Liver (tissue), 9 donors: Measurements from ENCODE around the gene ARNT2. TPM values are rescaled to one million over a fixed set of nuclear protein-coding genes. Genes with fewer than 3 reads are reported as not detected.

Source experiments
- DNase-seq: peaks from one replicate; pipeline ENCODE4 v3.0.0-alpha.2; 2017; ENCODE audit warnings: low spot score
- H3K27ac ChIP-seq, 2 donors: one replicate each; pipeline ENCODE4 v1.7.0; 2013; ENCODE audit warnings: inconsistent platforms in 2 of 2, low read length in 2 of 2, control low read depth in 1 of 2, low read depth in 1 of 2, mild to moderate bottlenecking in 1 of 2
- H3K27me3 ChIP-seq, 4 donors: one replicate each; pipeline versions ENCODE4 v1.6.1 to v1.7.0; 2013; ENCODE audit warnings: low read length in 3 of 4, inconsistent platforms in 1 of 4, mild to moderate bottlenecking in 1 of 4, moderate library complexity in 1 of 4; ENCODE audit not compliant: control insufficient read depth in 4 of 4, insufficient read depth in 4 of 4
- H3K36me3 ChIP-seq, 4 donors: one replicate each; pipeline versions ENCODE4 v1.6.1 to v1.7.0; 2013; ENCODE audit warnings: low read length in 3 of 4, mild to moderate bottlenecking in 3 of 4, low read depth in 1 of 4, moderate library complexity in 1 of 4; ENCODE audit not compliant: control insufficient read depth in 4 of 4, insufficient read depth in 3 of 4
- H3K4me1 ChIP-seq, 4 donors: one replicate each; pipeline versions ENCODE4 v1.6.1 to v1.7.0; 2013; ENCODE audit warnings: low read length in 3 of 4, mild to moderate bottlenecking in 3 of 4, moderate library complexity in 1 of 4; ENCODE audit not compliant: control insufficient read depth in 4 of 4, insufficient read depth in 4 of 4
- H3K4me3 ChIP-seq, 3 donors: one replicate each; pipeline versions ENCODE4 v1.6.1 to v1.7.0; 2013; ENCODE audit warnings: low read length in 3 of 3, control low read depth in 1 of 3, low read depth in 1 of 3, mild to moderate bottlenecking in 1 of 3
- H3K9ac ChIP-seq, 2 donors: one replicate each; pipeline ENCODE4 v1.7.0; 2013; ENCODE audit warnings: low read length in 2 of 2, mild to moderate bottlenecking in 2 of 2, moderate library complexity in 2 of 2, control low read depth in 1 of 2, low read depth in 1 of 2
- H3K9me3 ChIP-seq, 4 donors: one replicate each; pipeline versions ENCODE4 v1.6.1 to v1.7.0; 2013; ENCODE audit warnings: low read length in 3 of 4; ENCODE audit not compliant: control insufficient read depth in 4 of 4
- EGR1 ChIP-seq, 2 donors: IDR thresholded peaks; 2 replicates each; pipeline ENCODE4 v1.6.1; 2016 to 2018; ENCODE audit warnings: antibody characterized with exemption in 2 of 2, low read depth in 2 of 2
- FOXA1 ChIP-seq: IDR thresholded peaks from 2 replicates; pipeline ENCODE4 v1.6.1; 2016; ENCODE audit warnings: antibody characterized with exemption
- FOXA2 ChIP-seq: IDR thresholded peaks from 2 replicates; pipeline ENCODE4 v1.6.1; 2016; ENCODE audit warnings: antibody characterized with exemption
- GABPA ChIP-seq, 2 donors: IDR thresholded peaks in 1 of 2; conservative IDR thresholded peaks in 1 of 2; 2 replicates each; pipeline ENCODE4 v1.6.1; 2016; ENCODE audit warnings: antibody characterized with exemption in 2 of 2, mild to moderate bottlenecking in 1 of 2, moderate library complexity in 1 of 2
- HNF4A ChIP-seq, 2 donors: conservative IDR thresholded peaks; 2 replicates each; pipeline ENCODE4 v1.6.1; 2016; ENCODE audit warnings: antibody characterized with exemption in 2 of 2, mild to moderate bottlenecking in 2 of 2
- HNF4G ChIP-seq: IDR thresholded peaks from 2 replicates; pipeline ENCODE4 v1.6.1; 2016; ENCODE audit warnings: antibody characterized with exemption
- JUND ChIP-seq, 2 donors: IDR thresholded peaks; 2 replicates each; pipeline ENCODE4 v1.6.1; 2016; ENCODE audit warnings: antibody characterized with exemption in 2 of 2
- NR2F2 ChIP-seq: IDR thresholded peaks from 2 replicates; pipeline ENCODE4 v1.6.1; 2016; ENCODE audit warnings: antibody characterized with exemption
- RAD21 ChIP-seq, 2 donors: IDR thresholded peaks; 2 replicates each; pipeline ENCODE4 v1.6.1; 2016; ENCODE audit warnings: antibody characterized with exemption in 2 of 2, mild to moderate bottlenecking in 2 of 2
- RXRA ChIP-seq, 2 donors: IDR thresholded peaks; 2 replicates each; pipeline ENCODE4 v1.6.1; 2017 to 2018; ENCODE audit warnings: antibody characterized with exemption in 2 of 2, mild to moderate bottlenecking in 1 of 2
- SP1 ChIP-seq: IDR thresholded peaks from 2 replicates; pipeline ENCODE4 v1.6.1; 2018; ENCODE audit warnings: antibody characterized with exemption, mild to moderate bottlenecking
- TAF1 ChIP-seq: conservative IDR thresholded peaks from 2 replicates; pipeline ENCODE4 v1.6.1; 2016; ENCODE audit warnings: antibody characterized with exemption, mild to moderate bottlenecking
- YY1 ChIP-seq: IDR thresholded peaks from 2 replicates; pipeline ENCODE4 v1.6.1; 2016; ENCODE audit warnings: antibody characterized with exemption, mild to moderate bottlenecking
- WGBS: extraction: QIAGEN DNeasy Blood & Tissue Kit; methylation state at CpG from one replicate; pipeline ENCODE4 v1.1.7; 2013; 5-methylcytosine and 5-hydroxymethylcytosine counted together
- polyA plus RNA-seq, 2 donors: library from polyadenylated mRNA; stranded (reverse) in 1 of 2; unstranded in 1 of 2; fragments of 200-250 nt in 1 of 2; fragments of >200 nt in 1 of 2; fragmentation: Nextera tagmentation in 1 of 2; extraction: Ambion mirVana in 1 of 2; gene quantifications; one replicate each; pipeline versions ENCODE4 v1.2.1 to v1.2.3, GENCODE V29; 2013 to 2015
- total RNA-seq, 2 donors: library from RNA; depleted of rRNA; stranded (reverse); fragments of >200 nt; gene quantifications; one replicate each; pipeline ENCODE4 v1.2.3, GENCODE V29; 2014
- TF ChIP-seq, protein P1 (sequence below): IDR thresholded peaks from 2 replicates; pipeline ENCODE4 v1.6.1; 2016; ENCODE audit warnings: antibody characterized with exemption
- TF ChIP-seq, protein P2 (sequence below): IDR thresholded peaks from 2 replicates; pipeline ENCODE4 v1.6.1; 2016; ENCODE audit warnings: antibody characterized with exemption
- TF ChIP-seq, protein P3 (sequence below): IDR thresholded peaks from 2 replicates; pipeline ENCODE4 v1.6.1; 2016; ENCODE audit warnings: antibody characterized with exemption, mild to moderate bottlenecking
- TF ChIP-seq, protein P4 (sequence below): fragments of 150-350 bp; IDR thresholded peaks from 2 replicates; pipeline ENCODE4 v1.5.1; 2017; ENCODE audit warnings: improper control_type of control experiment, low read depth, low read length; ENCODE audit not compliant: missing input control
- donor health status: healthy.
- donor health status: healthy.
- donor health status: healthy.
- donor health status: healthy.
- donor health status: healthy.

ARNT2 gene
- total and polyA plus RNA-seq, 4 donors, result 0.17 to 0.92 (median 0.54) TPM

DNA sequence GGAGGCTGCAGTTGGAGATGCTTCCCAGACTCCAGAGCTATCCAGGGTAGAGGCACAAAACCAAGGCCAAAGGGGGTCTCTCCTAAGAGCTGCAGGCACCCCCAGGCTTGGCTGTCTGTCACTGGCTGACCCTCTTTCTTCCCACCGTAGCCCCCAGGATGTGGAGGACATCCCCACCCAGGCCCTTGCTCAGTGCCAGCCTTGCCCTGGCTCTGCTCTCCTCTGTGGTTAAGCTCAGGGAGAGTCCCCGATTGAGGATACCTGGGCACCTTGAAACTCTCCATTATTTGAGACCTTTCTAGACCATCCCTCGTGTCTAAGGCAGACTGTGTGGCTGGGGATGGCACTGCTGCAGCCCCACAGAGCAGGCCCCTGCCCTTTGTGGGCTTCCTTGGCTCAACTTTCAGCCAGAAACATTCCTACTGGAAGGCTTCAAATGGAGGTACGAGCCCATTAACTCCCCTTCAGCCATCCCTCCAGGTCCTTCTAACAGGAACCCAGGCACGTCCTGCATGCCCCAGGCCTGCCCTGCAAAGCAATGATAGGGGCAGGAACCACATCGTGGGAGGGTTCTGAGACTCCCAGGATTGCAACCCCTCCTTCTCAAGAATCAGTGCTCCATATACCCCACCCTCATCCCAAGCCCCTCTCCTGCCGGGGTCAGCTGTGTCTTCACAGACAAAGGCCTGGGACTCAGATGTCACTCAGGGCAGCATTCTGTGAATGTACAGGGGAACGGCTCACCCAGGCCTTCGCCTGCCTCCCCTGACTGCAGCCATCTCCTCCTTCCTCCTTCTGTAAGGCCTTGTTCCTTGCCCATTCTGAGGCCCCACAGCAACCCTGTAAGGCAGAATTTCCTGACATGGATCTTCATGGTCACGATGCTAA is 188.0 kb downstream of the ARNT2 start (continued):
- TF ChIP-seq, protein P1, sequence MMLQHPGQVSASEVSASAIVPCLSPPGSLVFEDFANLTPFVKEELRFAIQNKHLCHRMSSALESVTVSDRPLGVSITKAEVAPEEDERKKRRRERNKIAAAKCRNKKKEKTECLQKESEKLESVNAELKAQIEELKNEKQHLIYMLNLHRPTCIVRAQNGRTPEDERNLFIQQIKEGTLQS, result no peak

DNA sequence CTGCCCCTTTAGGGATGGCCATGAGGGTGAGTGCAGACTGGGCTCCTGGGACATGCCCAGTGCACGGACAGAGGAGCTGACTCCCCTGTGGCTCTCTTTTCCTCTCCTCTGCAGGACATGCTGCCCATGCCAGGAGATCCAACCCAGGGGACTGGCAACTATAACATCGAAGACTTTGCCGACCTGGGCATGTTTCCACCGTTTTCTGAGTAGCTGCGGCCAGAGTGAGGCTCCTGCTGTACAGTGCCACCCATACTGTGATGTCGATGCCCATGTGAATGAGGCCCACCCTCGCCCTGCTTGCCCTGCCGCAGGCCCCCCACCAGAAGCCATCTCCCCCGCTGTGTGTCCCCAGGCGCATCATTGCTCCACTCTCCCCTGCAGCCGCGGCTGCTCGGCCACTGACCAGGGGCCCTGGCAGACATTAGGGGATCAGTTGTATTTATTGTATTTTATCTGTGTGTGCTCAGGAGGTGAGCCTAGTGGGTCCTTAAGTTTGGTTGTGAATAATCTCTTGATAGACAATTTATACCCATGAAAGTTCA is 189.4 kb downstream of the ARNT2 start:
- Histone ChIP-seq H3K9ac (no peak overlapping the region), H3K4me3 (no peak overlapping the region), H3K36me3 (no peaks in the 10 kb centered on the region), H3K9me3 (no peaks in the 10 kb centered on the region), H3K27ac (no peak overlapping the region), H3K27me3 (no peaks in the 10 kb centered on the region), H3K4me1 (peaks cover 0 to 3% (median 0%) of the 10 kb centered on the region in 4 donors)
- WGBS, result 96% methylated on average over 13 of the region's 13 CpGs
- DNase-seq, result no peak
- no peak for TF ChIP-seq JUND (IDR thresholded peaks at IDR 0.05)
- TF ChIP-seq, protein P2, sequence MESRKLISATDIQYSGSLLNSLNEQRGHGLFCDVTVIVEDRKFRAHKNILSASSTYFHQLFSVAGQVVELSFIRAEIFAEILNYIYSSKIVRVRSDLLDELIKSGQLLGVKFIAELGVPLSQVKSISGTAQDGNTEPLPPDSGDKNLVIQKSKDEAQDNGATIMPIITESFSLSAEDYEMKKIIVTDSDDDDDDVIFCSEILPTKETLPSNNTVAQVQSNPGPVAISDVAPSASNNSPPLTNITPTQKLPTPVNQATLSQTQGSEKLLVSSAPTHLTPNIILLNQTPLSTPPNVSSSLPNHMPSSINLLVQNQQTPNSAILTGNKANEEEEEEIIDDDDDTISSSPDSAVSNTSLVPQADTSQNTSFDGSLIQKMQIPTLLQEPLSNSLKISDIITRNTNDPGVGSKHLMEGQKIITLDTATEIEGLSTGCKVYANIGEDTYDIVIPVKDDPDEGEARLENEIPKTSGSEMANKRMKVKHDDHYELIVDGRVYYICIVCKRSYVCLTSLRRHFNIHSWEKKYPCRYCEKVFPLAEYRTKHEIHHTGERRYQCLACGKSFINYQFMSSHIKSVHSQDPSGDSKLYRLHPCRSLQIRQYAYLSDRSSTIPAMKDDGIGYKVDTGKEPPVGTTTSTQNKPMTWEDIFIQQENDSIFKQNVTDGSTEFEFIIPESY, result no peak
- no peak for TF ChIP-seq TAF1
- no peak for TF ChIP-seq RXRA (IDR thresholded peaks at IDR 0.05)

DNA sequence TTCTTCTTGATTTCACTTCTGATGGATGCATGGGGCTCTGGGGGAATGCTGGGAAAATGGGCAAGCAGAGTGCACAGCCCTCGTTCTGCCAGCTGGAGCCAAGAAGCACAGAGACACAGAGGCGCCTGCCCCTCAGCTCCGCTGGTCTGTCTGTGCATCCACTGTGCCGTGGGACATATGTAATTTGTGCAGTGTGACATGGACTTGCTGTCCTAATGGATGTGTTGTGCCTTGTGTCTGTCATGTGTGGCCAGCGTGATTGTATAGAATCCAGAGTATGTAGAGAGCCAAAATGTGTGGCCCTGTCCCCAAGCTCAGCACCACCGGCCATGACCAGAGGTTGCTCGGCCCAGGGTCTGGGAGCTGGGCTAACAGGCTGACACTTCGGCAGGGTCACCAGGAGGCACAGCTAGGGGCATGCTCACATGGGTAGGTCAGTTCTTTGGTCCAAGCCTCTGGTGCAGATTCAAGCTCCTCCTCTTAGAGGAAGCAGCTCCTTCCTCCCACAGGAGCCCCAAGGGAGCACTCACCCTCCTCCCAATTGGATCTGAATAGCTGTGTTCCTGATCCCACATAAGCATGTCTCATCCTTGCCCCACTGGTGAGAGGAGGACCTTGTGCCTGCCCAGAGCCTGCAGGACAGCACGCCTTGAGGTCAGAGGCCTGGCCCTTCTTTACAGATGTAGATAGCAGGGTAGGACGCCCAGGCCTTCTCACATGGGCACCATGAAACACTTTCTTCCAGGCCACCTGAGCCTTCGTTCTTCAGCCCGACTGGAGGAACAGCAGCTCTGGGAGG is 190.1 kb downstream of the ARNT2 start:
- Histone ChIP-seq H3K27ac (no peak overlapping the region), H3K9me3 (no peaks in the 10 kb centered on the region), H3K9ac (no peak overlapping the region), H3K4me3 (no peak overlapping the region), H3K27me3 (no peaks in the 10 kb centered on the region), H3K4me1 (peaks cover 0 to 3% (median 0%) of the 10 kb centered on the region in 4 donors), H3K36me3 (no peaks in the 10 kb centered on the region)
- no peak for DNase-seq
- WGBS, result 94% methylated on average over 12 of the region's 12 CpGs
- no peak for TF ChIP-seq EGR1 (IDR thresholded peaks at IDR 0.05; ENCODE audit: low read depth in 2 of 2)
- TF ChIP-seq, protein P3, sequence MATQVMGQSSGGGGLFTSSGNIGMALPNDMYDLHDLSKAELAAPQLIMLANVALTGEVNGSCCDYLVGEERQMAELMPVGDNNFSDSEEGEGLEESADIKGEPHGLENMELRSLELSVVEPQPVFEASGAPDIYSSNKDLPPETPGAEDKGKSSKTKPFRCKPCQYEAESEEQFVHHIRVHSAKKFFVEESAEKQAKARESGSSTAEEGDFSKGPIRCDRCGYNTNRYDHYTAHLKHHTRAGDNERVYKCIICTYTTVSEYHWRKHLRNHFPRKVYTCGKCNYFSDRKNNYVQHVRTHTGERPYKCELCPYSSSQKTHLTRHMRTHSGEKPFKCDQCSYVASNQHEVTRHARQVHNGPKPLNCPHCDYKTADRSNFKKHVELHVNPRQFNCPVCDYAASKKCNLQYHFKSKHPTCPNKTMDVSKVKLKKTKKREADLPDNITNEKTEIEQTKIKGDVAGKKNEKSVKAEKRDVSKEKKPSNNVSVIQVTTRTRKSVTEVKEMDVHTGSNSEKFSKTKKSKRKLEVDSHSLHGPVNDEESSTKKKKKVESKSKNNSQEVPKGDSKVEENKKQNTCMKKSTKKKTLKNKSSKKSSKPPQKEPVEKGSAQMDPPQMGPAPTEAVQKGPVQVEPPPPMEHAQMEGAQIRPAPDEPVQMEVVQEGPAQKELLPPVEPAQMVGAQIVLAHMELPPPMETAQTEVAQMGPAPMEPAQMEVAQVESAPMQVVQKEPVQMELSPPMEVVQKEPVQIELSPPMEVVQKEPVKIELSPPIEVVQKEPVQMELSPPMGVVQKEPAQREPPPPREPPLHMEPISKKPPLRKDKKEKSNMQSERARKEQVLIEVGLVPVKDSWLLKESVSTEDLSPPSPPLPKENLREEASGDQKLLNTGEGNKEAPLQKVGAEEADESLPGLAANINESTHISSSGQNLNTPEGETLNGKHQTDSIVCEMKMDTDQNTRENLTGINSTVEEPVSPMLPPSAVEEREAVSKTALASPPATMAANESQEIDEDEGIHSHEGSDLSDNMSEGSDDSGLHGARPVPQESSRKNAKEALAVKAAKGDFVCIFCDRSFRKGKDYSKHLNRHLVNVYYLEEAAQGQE, result no peak
- no peak for TF ChIP-seq HNF4A (conservative IDR thresholded peaks at IDR 0.05)
- no peak for TF ChIP-seq NR2F2
- TF ChIP-seq RXRA (IDR thresholded peaks at IDR 0.05), result no peak
- TF ChIP-seq, protein P2, result no peak
- no peak for TF ChIP-seq TAF1
- no peak for TF ChIP-seq HNF4G
- TF ChIP-seq, protein P4, sequence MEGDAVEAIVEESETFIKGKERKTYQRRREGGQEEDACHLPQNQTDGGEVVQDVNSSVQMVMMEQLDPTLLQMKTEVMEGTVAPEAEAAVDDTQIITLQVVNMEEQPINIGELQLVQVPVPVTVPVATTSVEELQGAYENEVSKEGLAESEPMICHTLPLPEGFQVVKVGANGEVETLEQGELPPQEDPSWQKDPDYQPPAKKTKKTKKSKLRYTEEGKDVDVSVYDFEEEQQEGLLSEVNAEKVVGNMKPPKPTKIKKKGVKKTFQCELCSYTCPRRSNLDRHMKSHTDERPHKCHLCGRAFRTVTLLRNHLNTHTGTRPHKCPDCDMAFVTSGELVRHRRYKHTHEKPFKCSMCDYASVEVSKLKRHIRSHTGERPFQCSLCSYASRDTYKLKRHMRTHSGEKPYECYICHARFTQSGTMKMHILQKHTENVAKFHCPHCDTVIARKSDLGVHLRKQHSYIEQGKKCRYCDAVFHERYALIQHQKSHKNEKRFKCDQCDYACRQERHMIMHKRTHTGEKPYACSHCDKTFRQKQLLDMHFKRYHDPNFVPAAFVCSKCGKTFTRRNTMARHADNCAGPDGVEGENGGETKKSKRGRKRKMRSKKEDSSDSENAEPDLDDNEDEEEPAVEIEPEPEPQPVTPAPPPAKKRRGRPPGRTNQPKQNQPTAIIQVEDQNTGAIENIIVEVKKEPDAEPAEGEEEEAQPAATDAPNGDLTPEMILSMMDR, result no peak
- no peak for TF ChIP-seq FOXA1
- TF ChIP-seq JUND (IDR thresholded peaks at IDR 0.05), result no peak
- TF ChIP-seq, protein P1, result no peak
- no peak for TF ChIP-seq GABPA (IDR thresholded peaks at IDR 0.05 in 1 of 2, conservative IDR thresholded peaks at IDR 0.05 in 1 of 2)
- TF ChIP-seq YY1, result no peak
- no peak for TF ChIP-seq SP1
- no peak for TF ChIP-seq FOXA2
- no peak for TF ChIP-seq RAD21 (IDR thresholded peaks at IDR 0.05)
